ENCODE results near the gene TCF15.

The TCF15 gene

GRCh38 chr20:573414-574296, 36.5 kb downstream of the TCF15 start:
- Histone ChIP-seq H3K4me2 (ENCODE audit: low read length) (no peak overlapping the region), H3F3A (ENCODE audit: insufficient read depth, low read length) (no peaks in the 10 kb centered on the region), H3K4me3 (ENCODE audit: low read depth, low read length, poor library complexity, severe bottlenecking) (no peak overlapping the region), H3K79me2 (ENCODE audit: insufficient read depth, low read length) (no peaks in the 10 kb centered on the region), H3K36me3 (ENCODE audit: insufficient read depth, low read length) (no peaks in the 10 kb centered on the region), H3K9me2 (ENCODE audit: low read depth, low read length) (no peaks in the 10 kb centered on the region), H4K20me1 (ENCODE audit: insufficient read depth, low read length) (no peaks in the 10 kb centered on the region), H3K9me3 (ENCODE audit: low read length) (no peaks in the 10 kb centered on the region), H3K27ac (ENCODE audit: low read depth, low read length, poor library complexity, severe bottlenecking) (no peak overlapping the region), H2AFZ (ENCODE audit: low read length) (no peak overlapping the region), H3K4me1 (ENCODE audit: insufficient read depth, low read length, severe bottlenecking) (peaks cover 17% of the 10 kb centered on the region), H3K9ac (ENCODE audit: low read length) (no peak overlapping the region), H3K27me3 (ENCODE audit: insufficient read depth, low read length) (0 out of 2 replicates have a peak, but pooled peaks cover 6% of the 10 kb centered on the region)
- TF ChIP-seq EZH2 (IDR thresholded peaks at IDR 0.05; ENCODE audit: borderline replicate concordance, low read length) (no peak), CTCF (IDR thresholded peaks at IDR 0.05; ENCODE audit: low read length) (no peak)

DNA sequence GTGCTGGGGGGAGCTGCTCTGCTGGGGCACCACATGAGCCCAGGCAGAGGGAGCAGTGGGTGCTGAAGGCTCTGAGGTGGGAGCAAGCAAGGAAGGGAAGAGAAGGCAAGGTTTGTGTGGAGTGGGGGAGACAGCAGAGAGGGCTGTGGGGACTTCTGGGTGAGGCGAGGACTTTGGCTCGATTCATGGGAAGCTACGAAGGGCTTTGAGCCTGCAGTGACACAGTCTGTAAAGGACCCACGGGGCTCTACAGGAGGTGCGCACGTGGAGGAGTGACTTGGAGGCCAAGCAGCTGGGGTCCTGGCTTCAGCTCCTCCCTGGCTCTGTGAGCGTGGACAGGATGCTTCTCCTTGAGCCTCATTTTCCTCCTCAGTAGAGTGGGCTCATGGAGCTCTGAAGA, 37.4 kb downstream of the TCF15 start:
- 0 out of 2 replicates have a peak, but pooled peaks cover 6% of the 10 kb centered on the region for H3K27me3 ChIP-seq (ENCODE audit: insufficient read depth, low read length)
- H4K20me1 ChIP-seq (ENCODE audit: insufficient read depth, low read length) = no peaks in the 10 kb centered on the region
- H3K4me3 ChIP-seq (ENCODE audit: low read depth, low read length, poor library complexity, severe bottlenecking) = no peak overlapping the region
- no peaks in the 10 kb centered on the region for H3F3A ChIP-seq (ENCODE audit: insufficient read depth, low read length)
- H3K4me2 ChIP-seq (ENCODE audit: low read length) = no peak overlapping the region
- H2AFZ ChIP-seq (ENCODE audit: low read length) = no peak overlapping the region
- H3K9me2 ChIP-seq (ENCODE audit: low read depth, low read length) = no peaks in the 10 kb centered on the region
- H3K9ac ChIP-seq (ENCODE audit: low read length) = no peak overlapping the region
- H3K79me2 ChIP-seq (ENCODE audit: insufficient read depth, low read length) = no peaks in the 10 kb centered on the region
- H3K36me3 ChIP-seq (ENCODE audit: insufficient read depth, low read length) = no peaks in the 10 kb centered on the region
- no peaks in the 10 kb centered on the region for H3K9me3 ChIP-seq (ENCODE audit: low read length)
- H3K4me1 ChIP-seq (ENCODE audit: insufficient read depth, low read length, severe bottlenecking) = peaks cover 17% of the 10 kb centered on the region
- TF ChIP-seq CTCF (IDR thresholded peaks at IDR 0.05; ENCODE audit: low read length) (no peak), EZH2 (IDR thresholded peaks at IDR 0.05; ENCODE audit: borderline replicate concordance, low read length) (no peak)
- H3K27ac ChIP-seq (ENCODE audit: low read depth, low read length, poor library complexity, severe bottlenecking) = no peak overlapping the region

DNA sequence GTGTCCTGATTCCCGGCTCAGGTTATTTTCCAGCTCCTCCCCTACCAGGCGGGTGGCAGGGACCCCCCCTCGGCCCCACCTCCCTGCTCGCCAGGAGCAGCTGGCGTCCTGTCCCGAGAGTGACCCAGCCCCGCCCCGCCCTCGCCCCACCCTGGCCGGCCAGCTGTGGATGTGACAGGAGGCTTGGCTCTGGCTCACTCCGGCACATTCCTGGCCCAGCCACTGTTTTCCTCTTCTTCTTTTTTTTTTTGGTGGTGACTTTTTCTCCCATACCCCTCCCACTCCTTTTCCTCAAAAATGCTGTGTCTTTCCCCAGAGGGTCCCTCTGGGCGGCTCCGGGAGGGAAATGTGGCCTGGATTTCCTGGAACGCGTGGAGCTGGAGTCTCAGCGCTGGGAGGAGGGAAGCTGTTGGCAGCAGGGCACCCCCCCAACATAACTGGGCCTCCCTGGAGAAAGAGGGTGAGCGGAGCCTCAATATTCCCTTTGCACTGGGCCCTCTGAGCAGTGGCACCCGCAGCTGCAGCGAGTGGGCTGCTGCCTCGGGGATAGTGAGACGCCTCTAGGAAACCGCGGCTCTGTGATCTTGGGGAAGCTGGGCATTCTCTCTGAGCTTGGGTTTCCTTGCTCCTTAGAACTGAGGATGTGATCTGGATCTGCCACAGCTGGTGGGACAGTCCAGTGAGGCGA, 38.2 kb downstream of the TCF15 start:
- no peaks in the 10 kb centered on the region for H3K9me2 ChIP-seq (ENCODE audit: low read depth, low read length)
- no peak overlapping the region for H2AFZ ChIP-seq (ENCODE audit: low read length)
- no peak overlapping the region for H3K4me3 ChIP-seq (ENCODE audit: low read depth, low read length, poor library complexity, severe bottlenecking)
- no peak for TF ChIP-seq CTCF (IDR thresholded peaks at IDR 0.05; ENCODE audit: low read length)
- no peak for TF ChIP-seq EZH2 (IDR thresholded peaks at IDR 0.05; ENCODE audit: borderline replicate concordance, low read length)
- H3K27me3 ChIP-seq (ENCODE audit: insufficient read depth, low read length) = 0 out of 2 replicates have a peak, but pooled peaks cover 6% of the 10 kb centered on the region
- H3K4me1 ChIP-seq (ENCODE audit: insufficient read depth, low read length, severe bottlenecking) = peaks cover 11% of the 10 kb centered on the region
- H3K4me2 ChIP-seq (ENCODE audit: low read length) = no peak overlapping the region
- no peaks in the 10 kb centered on the region for H4K20me1 ChIP-seq (ENCODE audit: insufficient read depth, low read length)
- no peaks in the 10 kb centered on the region for H3K79me2 ChIP-seq (ENCODE audit: insufficient read depth, low read length)
- H3K27ac ChIP-seq (ENCODE audit: low read depth, low read length, poor library complexity, severe bottlenecking) = no peak overlapping the region
- no peaks in the 10 kb centered on the region for H3K36me3 ChIP-seq (ENCODE audit: insufficient read depth, low read length)
- no peaks in the 10 kb centered on the region for H3K9me3 ChIP-seq (ENCODE audit: low read length)
- H3F3A ChIP-seq (ENCODE audit: insufficient read depth, low read length) = no peaks in the 10 kb centered on the region
- no peak overlapping the region for H3K9ac ChIP-seq (ENCODE audit: low read length)

Data from OCI-LY1 (cell line).